Adrenal gland (tissue), 12 donors: ENCODE data around the gene LRRC8B. TPM values are rescaled to one million over a fixed set of nuclear protein-coding genes. Genes with fewer than 3 reads are reported as not detected.
"Not testable (repeated sequence)": the region's sequence is repeated elsewhere in the genome, so short reads cannot be mapped to it uniquely, and the experiment has no call there.

Source experiments
- DNase-seq, 7 donors: peaks; one replicate each; pipeline ENCODE4 v3.0.0-alpha.2; 2019 to 2020
- H3K27ac ChIP-seq, 5 donors: fragments of 200-600 bp; sonication (generic) in 4 of 5; 1 replicate in 3 of 5; 2 replicates in 2 of 5; pipeline versions ENCODE4 v1.5.1 to v1.8.0; 2016 to 2020; ENCODE audit warnings: mild to moderate bottlenecking in 1 of 5
- H3K27me3 ChIP-seq: fragments of 200-600 bp; 2 replicates; pipeline ENCODE4 v1.8.0; 2021
- H3K36me3 ChIP-seq, 2 donors: fragments of 200-600 bp; replicated peaks in 1 of 2; 1 replicate in 1 of 2; 2 replicates in 1 of 2; pipeline versions ENCODE4 v1.5.1 to v1.8.0; 2018 to 2022
- H3K4me1 ChIP-seq, 2 donors: fragments of 200-600 bp; replicated peaks in 1 of 2; 1 replicate in 1 of 2; 2 replicates in 1 of 2; pipeline versions ENCODE4 v1.5.1 to v1.8.0; 2018 to 2021
- H3K4me3 ChIP-seq, 4 donors: fragments of 200-600 bp; sonication (generic) in 3 of 4; one replicate each; pipeline ENCODE4 v1.5.1; 2016 to 2018
- H3K9me3 ChIP-seq, 3 donors: fragments of 200-600 bp; sonication (generic) in 1 of 3; replicated peaks in 1 of 3; 1 replicate in 2 of 3; 2 replicates in 1 of 3; pipeline versions ENCODE4 v1.5.1 to v1.8.0; 2016 to 2021
- CTCF ChIP-seq, 6 experiments: fragments of 450-650 bp in 4 of 6; fragments of 200-600 bp in 2 of 6; sonication (generic) in 1 of 6; IDR thresholded peaks; 1 replicate in 5 of 6; 2 replicates in 1 of 6; pipeline versions ENCODE4 v1.5.1 to v1.8.0; 2016 to 2021; ENCODE audit warnings: antibody characterized with exemption in 6 of 6, mild to moderate bottlenecking in 2 of 6, moderate library complexity in 1 of 6
- POLR2A ChIP-seq, 2 donors: fragments of 450-650 bp; IDR thresholded peaks; one replicate each; pipeline ENCODE4 v1.6.1; 2017; ENCODE audit warnings: antibody characterized with exemption in 2 of 2, mild to moderate bottlenecking in 2 of 2, moderate library complexity in 1 of 2
- WGBS, 4 donors: extraction: QIAGEN DNeasy Blood & Tissue Kit in 2 of 4; methylation state at CpG; one replicate each; pipeline versions ENCODE4 v1.1.5 to v1.1.7; 2013 to 2017; 5-methylcytosine and 5-hydroxymethylcytosine counted together
- intact Hi-C, 2 donors: fragments of 100-400 bp; cut with DNase I; formaldehyde crosslinking; loops; one replicate each; pipeline versions ENCODE4 v1.14.1 to v1.15.0; 2022 to 2023
- polyA plus RNA-seq, 3 donors: library from polyadenylated mRNA; stranded (reverse); fragments of 200-250 nt in 2 of 3; fragments of 350-450 nt in 1 of 3; fragmentation: Illumina TruSeq in 1 of 3; extraction: RNeasy Lipid Tissue Mini Kit (QIAGEN cat#74804) in 1 of 3; gene quantifications; one replicate each; pipeline ENCODE4 v1.2.3, GENCODE V29; 2013 to 2014
- total RNA-seq, 9 donors: library from RNA; depleted of rRNA in 4 of 9; stranded (reverse); fragments of >200 nt in 4 of 9; fragments of 120-200 nt in 1 of 9; fragmentation: NEBNext Ultra II Directional in 1 of 9; extraction: Animal tissue kit (Norgen Biotek cat#: 25700) in 1 of 9; gene quantifications; one replicate each; pipeline versions ENCODE4 v1.1.0 to v1.2.4, GENCODE V29; 2013 to 2023
- donor health status: healthy with polysubstance abuse.
- donor health status: Bipolar disorder and iron deficiency.
- donor health status: DM: yes; HTN: yes; CAD: no.
- donor health status: DM: no; HTN: no; CAD: no.
- donor health status: DM: no; HTN: no; CAD: no.
- donor health status: DM: yes; HTN: yes; CAD: no.

The LRRC8B gene
- total and polyA plus RNA-seq, 12 donors, result 7.7 to 69.6 (median 39.1) TPM

- Histone ChIP-seq H3K27ac (no peak overlapping the region), H3K4me3 (no peak overlapping the region), H3K36me3 (no peaks in the 10 kb centered on the region), H3K9me3 (no peaks in the 10 kb centered on the region), H3K4me1 (no peaks in the 10 kb centered on the region), H3K27me3 (no peaks in the 10 kb centered on the region)
- WGBS, 4 donors, result 79 to 85% (median 82%) methylated on average over 1 of the region's 1 CpG
- intact Hi-C loops, result loop anchor here in 1 of 2 donors (10.0 kb wide), 1 partner anchor 272 kb away; no protein-coding TSS in a partner anchor
- TF ChIP-seq CTCF (IDR thresholded peaks at IDR 0.05) (no peak), POLR2A (IDR thresholded peaks at IDR 0.05) (no peak)
- no peak for DNase-seq
Measured at GRCh38 chr1:89502895-89503294, 21.7 kb upstream of the LRRC8B start.

- Histone ChIP-seq H3K27ac (no peak overlapping the region), H3K9me3 (no peaks in the 10 kb centered on the region), H3K27me3 (no peaks in the 10 kb centered on the region), H3K4me3 (no peak overlapping the region), H3K4me1 (no peaks in the 10 kb centered on the region), H3K36me3 (no peaks in the 10 kb centered on the region)
- no peak for DNase-seq
- no peak for TF ChIP-seq POLR2A (IDR thresholded peaks at IDR 0.05)
- TF ChIP-seq CTCF (IDR thresholded peaks at IDR 0.05), result no peak
- intact Hi-C loops, result loop anchor here in 1 of 2 donors (10.0 kb wide), 1 partner anchor 271 kb away; no protein-coding TSS in a partner anchor
- 48 to 89% (median 66%) methylated on average over 2 of the region's 2 CpGs for WGBS, 4 donors
Measured at GRCh38 chr1:89503690-89504089, 20.9 kb upstream of the LRRC8B start.

GRCh38 chr1:89510061-89510460 is 14.6 kb upstream of the LRRC8B start:
- H3K27ac ChIP-seq, H3K9me3 ChIP-seq, DNase-seq, H3K27me3 ChIP-seq, H3K4me3 ChIP-seq, H3K4me1 ChIP-seq, H3K36me3 ChIP-seq: not testable (repeated sequence)
- intact Hi-C loops, result loop anchor here in 1 of 2 donors (10.0 kb wide), 1 partner anchor 95 kb away; no protein-coding TSS in a partner anchor
- 85 to 99% (median 88%) methylated on average over 3 to 5 of the region's 5 CpGs for WGBS, 4 donors

GRCh38 chr1:89512996-89513720 is 11.5 kb upstream of the LRRC8B start:
- H3K9me3 ChIP-seq, result no peaks in the 10 kb centered on the region
- 68 to 89% (median 81%) methylated on average over 1 of the region's 1 CpG for WGBS, 4 donors
- intact Hi-C loops, result loop anchor here in 1 of 2 donors (10.0 kb wide), 1 partner anchor 92 kb away; no protein-coding TSS in a partner anchor
- TF ChIP-seq POLR2A (IDR thresholded peaks at IDR 0.05), result no peak
- no peak for TF ChIP-seq CTCF (IDR thresholded peaks at IDR 0.05)
- H3K4me3 ChIP-seq, result no peak overlapping the region
- no peaks in the 10 kb centered on the region for H3K27me3 ChIP-seq
- H3K27ac ChIP-seq, result no peak overlapping the region
- no peaks in the 10 kb centered on the region for H3K4me1 ChIP-seq
- no peak for DNase-seq
- no peaks in the 10 kb centered on the region for H3K36me3 ChIP-seq
